ENCODE data around the gene CCND3.

Gene CCND3

GRCh38 chr6:41914343-41914742 lies 27.3 kb downstream of the CCND3 start:
- Histone ChIP-seq H2AFZ (ENCODE audit: low read depth, low read length) (no peak overlapping the region), H3K4me2 (ENCODE audit: insufficient read depth, low read length) (no peak overlapping the region), H3K36me3 (ENCODE audit: insufficient read depth, low read length) (peaks cover 59% of the 10 kb centered on the region), H3K9me3 (ENCODE audit: insufficient read depth, low read length, severe bottlenecking) (no peaks in the 10 kb centered on the region), H3K27ac (ENCODE audit: low read length) (no peak overlapping the region), H3K4me1 (ENCODE audit: insufficient read depth, low read length) (peaks cover 4% of the 10 kb centered on the region), H3K27me3 (ENCODE audit: insufficient read depth, low read length, poor library complexity) (no peaks in the 10 kb centered on the region), H3K79me2 (ENCODE audit: insufficient read depth, low read length) (peaks cover 59% of the 10 kb centered on the region), H3K9ac (ENCODE audit: low read depth, low read length) (no peak overlapping the region), H4K20me1 (ENCODE audit: insufficient read depth, low read length) (no peaks in the 10 kb centered on the region), H3K4me3 (ENCODE audit: low read depth in 1 of 2, low read length in 2 of 2) (no peak overlapping the region)
- no peak for DNase-seq
- TF ChIP-seq EZH2 (IDR thresholded peaks at IDR 0.05; ENCODE audit: borderline replicate concordance, low read depth, low read length, severe bottlenecking) (no peak), CTCF (IDR thresholded peaks at IDR 0.05; ENCODE audit: borderline replicate concordance, extremely low read depth, low read length, poor library complexity, severe bottlenecking) (no peak)
- ATAC-seq (ENCODE audit: insufficient read depth, low read depth), result no peak

- ATAC-seq (ENCODE audit: insufficient read depth, low read depth) (no peak), DNase-seq (no peak)
- Histone ChIP-seq H3K27me3 (ENCODE audit: insufficient read depth, low read length, poor library complexity) (no peaks in the 10 kb centered on the region), H3K4me1 (ENCODE audit: insufficient read depth, low read length) (no peaks in the 10 kb centered on the region), H4K20me1 (ENCODE audit: insufficient read depth, low read length) (no peaks in the 10 kb centered on the region; the same call in 1 of the 2 replicates), H3K9ac (ENCODE audit: low read depth, low read length) (no peak overlapping the region), H3K4me3 (ENCODE audit: low read depth in 1 of 2, low read length in 2 of 2) (no peak overlapping the region), H3K27ac (ENCODE audit: low read length) (no peak overlapping the region), H3K79me2 (ENCODE audit: insufficient read depth, low read length) (peaks cover 35% of the 10 kb centered on the region), H3K36me3 (ENCODE audit: insufficient read depth, low read length) (peaks cover 83% of the 10 kb centered on the region), H3K4me2 (ENCODE audit: insufficient read depth, low read length) (no peak overlapping the region), H2AFZ (ENCODE audit: low read depth, low read length) (no peak overlapping the region), H3K9me3 (ENCODE audit: insufficient read depth, low read length, severe bottlenecking) (no peaks in the 10 kb centered on the region)
- TF ChIP-seq CTCF (IDR thresholded peaks at IDR 0.05; ENCODE audit: borderline replicate concordance, extremely low read depth, low read length, poor library complexity, severe bottlenecking), result no peak
- TF ChIP-seq EZH2 (IDR thresholded peaks at IDR 0.05; ENCODE audit: borderline replicate concordance, low read depth, low read length, severe bottlenecking), result no peak
Measured at GRCh38 chr6:41909727-41910126, 31.9 kb downstream of the CCND3 start.

- Histone ChIP-seq H2AFZ (ENCODE audit: low read depth, low read length) (no peak overlapping the region), H3K4me1 (ENCODE audit: insufficient read depth, low read length) (peaks cover 9% of the 10 kb centered on the region; the same call in 1 of the 2 replicates), H3K27me3 (ENCODE audit: insufficient read depth, low read length, poor library complexity) (no peaks in the 10 kb centered on the region), H3K27ac (ENCODE audit: low read length) (peak overlapping the region; percentile 42), H3K9ac (ENCODE audit: low read depth, low read length) (no peak overlapping the region), H3K4me3 (ENCODE audit: low read depth in 1 of 2, low read length in 2 of 2) (no peak overlapping the region), H3K4me2 (ENCODE audit: insufficient read depth, low read length) (no peak overlapping the region), H3K79me2 (ENCODE audit: insufficient read depth, low read length) (0 out of 2 replicates have a peak, but pooled peaks cover 4% of the 10 kb centered on the region), H4K20me1 (ENCODE audit: insufficient read depth, low read length) (no peaks in the 10 kb centered on the region), H3K9me3 (ENCODE audit: insufficient read depth, low read length, severe bottlenecking) (no peaks in the 10 kb centered on the region), H3K36me3 (ENCODE audit: insufficient read depth, low read length) (peaks cover 33% of the 10 kb centered on the region)
- TF ChIP-seq EZH2 (IDR thresholded peaks at IDR 0.05; ENCODE audit: borderline replicate concordance, low read depth, low read length, severe bottlenecking) (no peak), CTCF (IDR thresholded peaks at IDR 0.05; ENCODE audit: borderline replicate concordance, extremely low read depth, low read length, poor library complexity, severe bottlenecking) (peak; percentile 71)
- DNase-seq (peak; percentile 71), ATAC-seq (ENCODE audit: insufficient read depth, low read depth) (peak; percentile 85)
Measured at GRCh38 chr6:41901882-41902519, 39.6 kb downstream of the CCND3 start.

All from DND-41 (cell line).